ENCODE results near the gene ADAMTSL3.

ADAMTSL3 gene

GRCh38 chr15:83977992-83978391 is 324.1 kb downstream of the ADAMTSL3 start:
- TF ChIP-seq CTCF (conservative IDR thresholded peaks at IDR 0.05; ENCODE audit: low read length): no peak
- TF ChIP-seq EZH2phosphoT487 (IDR thresholded peaks at IDR 0.05; ENCODE audit: borderline replicate concordance): no peak
- H3K4me3 ChIP-seq (ENCODE audit: low read length, poor library complexity, severe bottlenecking): no peak overlapping the region
- H3K27me3 ChIP-seq (ENCODE audit: insufficient read depth, low read length, poor library complexity, severe bottlenecking): no peaks in the 10 kb centered on the region
- H3F3A ChIP-seq (ENCODE audit: low read depth): no peaks in the 10 kb centered on the region
- no peaks in the 10 kb centered on the region for H3K79me2 ChIP-seq (ENCODE audit: insufficient read depth, low read length)
- H3K4me2 ChIP-seq (ENCODE audit: low read depth, low read length, poor library complexity, severe bottlenecking): no peak overlapping the region
- H3K9ac ChIP-seq (ENCODE audit: low read depth, low read length, poor library complexity, severe bottlenecking): no peak overlapping the region
- no peaks in the 10 kb centered on the region for H3K9me2 ChIP-seq (replicated peaks; ENCODE audit: low read depth, low read length)
- H2AFZ ChIP-seq (ENCODE audit: low read length): no peak overlapping the region
- no peaks in the 10 kb centered on the region for H4K20me1 ChIP-seq (ENCODE audit: insufficient read depth, low read length, poor library complexity, severe bottlenecking)
- no peaks in the 10 kb centered on the region for H3K9me3 ChIP-seq (ENCODE audit: insufficient read depth, low read depth, low read length)
- no peaks in the 10 kb centered on the region for H3K4me1 ChIP-seq (ENCODE audit: insufficient read depth, low read length, poor library complexity, severe bottlenecking)
- H3K36me3 ChIP-seq (ENCODE audit: insufficient read depth, low read length): no peaks in the 10 kb centered on the region

- no peaks in the 10 kb centered on the region for H4K20me1 ChIP-seq (ENCODE audit: insufficient read depth, low read length, poor library complexity, severe bottlenecking)
- no peaks in the 10 kb centered on the region for H3K9me3 ChIP-seq (ENCODE audit: insufficient read depth, low read depth, low read length)
- no peaks in the 10 kb centered on the region for H3K36me3 ChIP-seq (ENCODE audit: insufficient read depth, low read length)
- no peaks in the 10 kb centered on the region for H3F3A ChIP-seq (ENCODE audit: low read depth)
- TF ChIP-seq EZH2phosphoT487 (IDR thresholded peaks at IDR 0.05; ENCODE audit: borderline replicate concordance) (no peak), CTCF (conservative IDR thresholded peaks at IDR 0.05; ENCODE audit: low read length) (no peak)
- H3K9ac ChIP-seq (ENCODE audit: low read depth, low read length, poor library complexity, severe bottlenecking): no peak overlapping the region
- no peak overlapping the region for H3K4me2 ChIP-seq (ENCODE audit: low read depth, low read length, poor library complexity, severe bottlenecking)
- H3K27me3 ChIP-seq (ENCODE audit: insufficient read depth, low read length, poor library complexity, severe bottlenecking): no peaks in the 10 kb centered on the region
- H3K4me1 ChIP-seq (ENCODE audit: insufficient read depth, low read length, poor library complexity, severe bottlenecking): no peaks in the 10 kb centered on the region
- H3K9me2 ChIP-seq (replicated peaks; ENCODE audit: low read depth, low read length): no peaks in the 10 kb centered on the region
- H2AFZ ChIP-seq (ENCODE audit: low read length): no peak overlapping the region
- H3K4me3 ChIP-seq (ENCODE audit: low read length, poor library complexity, severe bottlenecking): no peak overlapping the region
- H3K79me2 ChIP-seq (ENCODE audit: insufficient read depth, low read length): no peaks in the 10 kb centered on the region
These were observed 324.7 kb downstream of the ADAMTSL3 start for GRCh38 chr15:83978588-83978987.

GRCh38 chr15:83980637-83981036 is 326.7 kb downstream of the ADAMTSL3 start:
- H4K20me1 ChIP-seq (ENCODE audit: insufficient read depth, low read length, poor library complexity, severe bottlenecking): no peaks in the 10 kb centered on the region
- H3K4me2 ChIP-seq (ENCODE audit: low read depth, low read length, poor library complexity, severe bottlenecking): no peak overlapping the region
- no peaks in the 10 kb centered on the region for H3K27me3 ChIP-seq (ENCODE audit: insufficient read depth, low read length, poor library complexity, severe bottlenecking)
- no peaks in the 10 kb centered on the region for H3K79me2 ChIP-seq (ENCODE audit: insufficient read depth, low read length)
- no peaks in the 10 kb centered on the region for H3K4me1 ChIP-seq (ENCODE audit: insufficient read depth, low read length, poor library complexity, severe bottlenecking)
- H3K9me3 ChIP-seq (ENCODE audit: insufficient read depth, low read depth, low read length): no peaks in the 10 kb centered on the region
- H3F3A ChIP-seq (ENCODE audit: low read depth): no peaks in the 10 kb centered on the region
- no peaks in the 10 kb centered on the region for H3K36me3 ChIP-seq (ENCODE audit: insufficient read depth, low read length)
- TF ChIP-seq EZH2phosphoT487 (IDR thresholded peaks at IDR 0.05; ENCODE audit: borderline replicate concordance): no peak
- no peak for TF ChIP-seq CTCF (conservative IDR thresholded peaks at IDR 0.05; ENCODE audit: low read length)
- H3K9me2 ChIP-seq (replicated peaks; ENCODE audit: low read depth, low read length): no peaks in the 10 kb centered on the region
- H2AFZ ChIP-seq (ENCODE audit: low read length): no peak overlapping the region
- H3K9ac ChIP-seq (ENCODE audit: low read depth, low read length, poor library complexity, severe bottlenecking): no peak overlapping the region
- no peak overlapping the region for H3K4me3 ChIP-seq (ENCODE audit: low read length, poor library complexity, severe bottlenecking)
